T-helper 1 cell (primary cell): ENCODE measurements around the gene ATP5PD.
A peak's percentile ranks its signal among the peaks of the same experiment; 100 is the strongest.
"Not testable (repeated sequence)": the region's sequence is repeated elsewhere in the genome, so short reads cannot be mapped to it uniquely, and the experiment has no call there.

ENCODE experiments used
- DNase-seq, 5 donors: peaks; one replicate each; pipeline ENCODE4 v3.0.0-alpha.2; 2012 to 2020

Gene ATP5PD

GRCh38 chr17:75077072-75077495 lies 30.3 kb upstream of the ATP5PD start:
- DNase-seq: no peak

GRCh38 chr17:75075597-75076336 lies 29.0 kb upstream of the ATP5PD start:
- DNase-seq: no peak

DNA sequence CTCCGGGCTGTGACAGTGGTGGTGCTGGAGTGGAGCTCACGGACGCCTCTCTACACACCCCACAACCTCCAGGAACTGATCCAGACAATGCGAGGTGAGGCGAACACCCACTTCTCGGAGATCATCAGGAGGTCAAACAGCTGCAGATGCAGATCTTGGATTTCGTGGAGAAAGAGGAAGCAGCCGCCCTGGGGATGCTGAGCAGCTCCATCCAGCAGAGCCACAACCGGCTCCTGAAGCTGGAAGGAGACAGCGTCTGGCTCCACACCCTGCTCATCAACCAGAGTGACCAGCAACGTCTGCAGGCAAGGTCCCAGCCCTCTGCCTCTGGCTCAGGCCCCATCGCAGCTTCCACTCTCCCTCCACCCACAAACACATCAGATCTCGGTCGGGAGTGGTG lies 27.8 kb upstream of the ATP5PD start:
- no peak for DNase-seq

DNA sequence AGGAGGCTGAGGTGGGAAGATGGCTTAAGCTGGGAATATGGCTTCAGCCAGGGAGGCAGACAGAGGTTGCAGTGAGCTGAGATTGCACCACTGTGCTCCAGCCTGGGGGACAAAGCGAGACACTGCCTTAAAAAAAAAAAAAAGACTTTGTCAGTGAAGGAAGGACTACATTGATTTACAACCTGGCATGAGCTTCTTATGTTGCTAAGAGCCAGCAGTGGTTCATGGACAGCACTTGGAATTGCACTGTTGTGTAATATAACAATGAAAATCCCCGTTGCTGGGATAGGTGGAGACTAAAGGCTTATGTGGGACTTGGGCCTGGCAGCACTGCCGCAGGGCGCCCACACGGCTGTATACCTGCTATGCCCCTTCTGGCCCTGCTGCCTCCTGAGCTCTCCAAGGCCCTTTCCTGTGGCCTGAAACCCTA lies 26.9 kb upstream of the ATP5PD start:
- no peak for DNase-seq

- not testable (repeated sequence) for DNase-seq
Observed at GRCh38 chr17:75072909-75073308, 26.1 kb upstream of the ATP5PD start.

DNA sequence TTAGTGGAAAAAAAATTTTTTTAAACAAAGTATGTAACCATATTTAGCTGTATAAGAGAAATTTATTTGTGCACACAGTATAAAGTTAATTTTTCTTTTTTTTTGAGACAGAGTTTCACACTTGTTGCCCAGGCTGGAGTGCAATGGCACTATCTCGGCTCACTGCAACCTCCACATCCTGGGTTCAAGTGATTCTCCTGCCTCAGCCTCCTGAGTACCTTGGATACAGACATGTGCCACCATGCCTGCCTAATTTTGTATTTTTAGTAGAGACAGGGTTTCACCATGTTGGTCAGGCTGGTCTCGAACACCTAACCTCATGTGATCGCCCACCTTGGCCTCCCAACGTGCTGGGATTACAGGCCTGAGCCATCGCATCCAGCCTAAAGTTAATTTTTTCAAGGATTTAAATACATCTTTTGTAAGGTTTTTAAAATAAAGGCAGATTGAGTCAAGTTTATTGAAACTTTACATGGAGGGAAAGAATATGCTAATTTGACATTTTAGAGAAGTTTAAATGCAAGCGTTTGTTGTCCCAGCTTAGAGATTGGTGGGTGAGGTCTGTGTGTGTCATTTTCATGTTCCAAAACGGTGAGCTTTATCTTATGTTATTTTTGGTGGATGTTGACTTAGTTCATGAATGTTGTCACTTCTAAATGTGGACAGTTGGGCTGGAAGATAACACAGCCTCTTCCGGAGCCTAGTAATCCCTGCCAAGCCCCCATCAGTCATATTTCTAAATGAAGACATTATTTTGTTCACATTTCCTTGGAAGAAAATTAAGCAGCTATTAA lies 24.9 kb upstream of the ATP5PD start:
- DNase-seq: not testable (repeated sequence)

DNA sequence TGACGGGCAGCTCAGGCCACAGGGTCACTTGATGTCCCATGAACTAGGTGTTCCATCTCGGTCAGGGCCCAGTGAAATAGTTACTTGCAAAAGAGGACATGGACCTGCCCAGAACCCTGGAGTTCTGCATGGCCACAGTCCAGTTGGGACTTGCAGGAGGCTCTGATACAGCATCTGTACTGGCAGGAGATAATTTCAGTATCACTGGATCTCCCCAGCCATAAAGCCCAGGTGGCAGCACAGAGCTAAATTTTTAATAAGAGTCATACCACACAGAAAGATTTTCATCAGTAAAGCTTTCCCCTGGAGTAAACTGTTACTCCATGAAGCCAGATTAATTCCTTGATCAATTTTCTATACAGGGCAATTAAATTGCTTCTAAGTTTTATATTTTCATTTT lies 23.0 kb upstream of the ATP5PD start:
- no peak for DNase-seq

- no peak for DNase-seq
Observed at GRCh38 chr17:75068750-75069149, 22.0 kb upstream of the ATP5PD start.

DNA sequence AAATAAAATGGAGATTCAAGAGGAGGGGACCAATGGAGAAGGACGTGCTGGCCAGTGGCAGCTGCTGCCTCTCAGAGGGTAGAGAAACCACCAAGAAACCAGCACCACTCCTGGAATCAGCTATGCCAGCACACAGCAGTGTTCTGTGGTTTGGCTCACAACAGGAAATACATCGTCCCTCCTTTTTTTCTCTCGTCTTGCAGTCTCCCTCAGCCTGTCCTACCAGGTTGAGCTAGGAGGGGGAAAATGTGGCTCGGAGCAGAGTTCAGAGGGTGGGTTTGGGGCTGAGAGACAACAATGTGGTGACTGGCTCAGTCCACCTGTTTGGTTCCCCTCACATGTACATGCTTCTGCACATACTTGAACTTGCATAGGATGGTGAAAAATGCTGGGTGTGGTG lies 21.1 kb upstream of the ATP5PD start:
- DNase-seq: peak in 1 of 5 donors; percentile 77

DNA sequence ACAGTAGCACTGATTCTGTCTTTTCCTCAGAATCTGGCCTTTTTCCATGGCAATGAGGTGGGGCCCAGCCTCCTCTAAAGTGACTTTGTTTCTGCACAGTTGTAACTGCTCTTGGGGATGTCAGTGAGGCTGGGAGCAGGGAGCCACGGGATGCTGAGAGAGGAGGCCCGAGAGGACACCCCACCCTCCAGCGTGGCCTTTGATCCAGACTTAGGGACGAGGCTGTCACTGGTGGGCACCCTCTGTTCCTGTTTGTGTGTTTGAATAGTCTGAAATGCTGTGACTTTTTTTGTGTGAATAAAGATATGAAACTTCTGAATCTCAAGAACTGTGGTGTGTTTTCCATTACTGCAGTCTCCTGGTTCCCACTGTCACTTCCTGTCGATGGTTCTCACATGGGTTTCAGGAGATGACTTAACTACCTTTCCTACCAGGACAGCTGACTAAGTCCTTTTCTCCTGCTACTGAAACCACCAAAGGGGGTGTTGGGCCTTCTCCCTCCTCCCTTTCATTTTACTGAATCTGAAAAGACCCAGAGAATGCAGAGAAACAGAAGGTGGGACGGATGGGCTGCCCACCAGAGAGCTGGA lies 18.9 kb upstream of the ATP5PD start:
- peak in 1 of 5 donors; percentile 39 for DNase-seq

DNA sequence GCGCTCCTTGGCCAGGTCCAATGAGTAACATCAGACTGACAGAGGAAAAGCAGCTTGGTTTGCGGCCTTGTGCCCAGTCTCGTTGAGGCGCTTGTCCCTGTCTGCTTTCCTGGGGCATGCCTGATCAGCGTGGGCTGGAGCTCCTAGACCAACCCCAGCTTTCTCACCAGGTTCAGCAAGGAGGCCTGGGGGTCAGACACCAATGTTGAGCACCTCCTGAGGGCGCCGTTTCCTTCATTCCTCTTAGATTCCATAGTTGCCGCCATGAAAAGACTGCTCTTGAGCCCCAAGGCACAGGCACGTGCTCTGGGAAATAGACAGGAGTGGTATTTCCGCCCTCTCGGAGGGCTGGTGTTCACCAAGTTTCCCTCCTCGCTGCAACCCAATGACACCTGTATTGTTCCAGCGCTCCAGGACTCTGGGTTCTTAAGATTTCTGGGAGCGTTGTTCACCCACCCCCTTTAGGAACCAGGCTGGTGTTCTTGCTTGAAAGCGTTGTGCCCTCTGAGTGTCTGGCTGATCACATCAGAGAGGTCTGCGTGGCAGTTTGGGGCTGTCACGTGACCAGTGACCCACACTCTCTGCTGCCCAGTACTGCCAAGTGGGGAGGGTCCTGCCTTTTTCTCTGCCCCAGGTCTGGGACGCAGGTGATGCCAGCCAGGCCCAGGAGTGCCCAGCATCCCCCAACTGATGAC lies 18.2 kb upstream of the ATP5PD start:
- no peak for DNase-seq

- no peak for DNase-seq
Observed at GRCh38 chr17:75064460-75064859, 17.7 kb upstream of the ATP5PD start.

- DNase-seq: no peak
Observed at GRCh38 chr17:75064040-75064439, 17.3 kb upstream of the ATP5PD start.

DNA sequence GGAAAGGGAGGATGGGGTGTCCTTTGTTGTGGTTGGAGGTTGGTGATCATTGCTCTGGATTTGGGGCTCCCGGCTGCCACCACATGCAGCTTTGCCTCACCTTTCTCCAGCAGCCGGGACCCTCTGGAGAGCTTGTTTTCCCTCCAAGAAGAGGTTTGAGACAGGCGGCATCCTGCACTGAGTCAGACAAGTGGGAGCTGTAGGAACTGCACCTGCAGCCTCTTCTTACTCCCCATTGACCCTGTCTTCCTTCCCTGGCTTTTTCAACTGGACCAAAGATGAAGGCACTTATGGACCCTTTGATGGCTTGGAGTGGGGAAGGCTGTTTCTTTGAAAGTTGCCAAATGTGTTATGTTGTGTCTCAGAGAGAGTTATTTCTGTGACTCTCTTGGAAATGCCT lies 16.9 kb upstream of the ATP5PD start:
- DNase-seq: no peak

DNA sequence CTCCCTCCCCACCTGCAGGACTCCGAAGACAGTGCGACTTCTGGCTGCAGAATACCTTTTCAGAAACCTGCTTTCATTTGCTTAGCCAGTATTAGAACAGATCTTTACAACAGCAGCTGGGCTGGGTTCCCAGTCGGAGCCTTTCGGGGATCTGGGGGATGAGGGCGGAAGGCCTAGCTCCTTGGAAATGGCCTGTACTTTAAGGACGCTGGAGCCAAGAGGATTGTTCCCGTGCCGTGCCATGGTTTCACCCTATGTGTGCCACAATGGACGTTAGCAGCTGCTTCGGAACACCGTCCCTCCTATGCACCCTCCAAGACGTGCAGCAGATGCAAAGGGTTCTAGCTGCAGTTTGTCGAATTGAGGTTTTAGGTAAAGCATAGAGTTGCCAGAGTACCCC lies 16.4 kb upstream of the ATP5PD start:
- DNase-seq: no peak

- no peak for DNase-seq
Observed at GRCh38 chr17:75061618-75062017, 14.8 kb upstream of the ATP5PD start.

- DNase-seq: no peak
Observed at GRCh38 chr17:75061055-75061438, 14.3 kb upstream of the ATP5PD start.

- no peak for DNase-seq
Observed at GRCh38 chr17:75060434-75061054, 13.8 kb upstream of the ATP5PD start.

- DNase-seq: no peak
Observed at GRCh38 chr17:75059369-75060345, 12.9 kb upstream of the ATP5PD start.

- no peak for DNase-seq
Observed at GRCh38 chr17:75051941-75052340, 5.2 kb upstream of the ATP5PD start.

DNA sequence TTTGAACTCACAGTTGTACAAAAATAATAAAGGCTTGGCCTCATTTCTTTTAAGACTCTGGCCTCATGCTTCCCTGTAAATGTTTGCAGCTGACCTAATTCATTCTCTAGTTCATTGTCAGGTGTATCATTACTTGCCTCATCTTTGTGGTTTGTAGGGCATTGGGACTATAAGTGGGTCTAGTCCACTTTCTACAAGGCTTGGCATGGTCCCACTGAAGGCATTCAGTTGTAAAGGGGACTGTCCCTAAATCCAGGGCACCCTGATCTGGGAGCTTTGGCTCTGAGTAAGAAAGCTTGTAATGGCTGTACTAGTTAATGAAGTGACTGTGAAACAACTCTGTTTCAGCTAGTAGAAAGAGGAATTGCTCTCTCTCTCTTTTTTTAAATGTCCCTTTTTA lies 2.9 kb upstream of the ATP5PD start:
- DNase-seq: no peak
